Measurements from ENCODE around the gene TMEM170B.

The TMEM170B gene

GRCh38 chr6:11589261-11589660 is 51.7 kb downstream of the TMEM170B start:
- no peak overlapping the region for H3K4me3 Mint-ChIP-seq

DNA sequence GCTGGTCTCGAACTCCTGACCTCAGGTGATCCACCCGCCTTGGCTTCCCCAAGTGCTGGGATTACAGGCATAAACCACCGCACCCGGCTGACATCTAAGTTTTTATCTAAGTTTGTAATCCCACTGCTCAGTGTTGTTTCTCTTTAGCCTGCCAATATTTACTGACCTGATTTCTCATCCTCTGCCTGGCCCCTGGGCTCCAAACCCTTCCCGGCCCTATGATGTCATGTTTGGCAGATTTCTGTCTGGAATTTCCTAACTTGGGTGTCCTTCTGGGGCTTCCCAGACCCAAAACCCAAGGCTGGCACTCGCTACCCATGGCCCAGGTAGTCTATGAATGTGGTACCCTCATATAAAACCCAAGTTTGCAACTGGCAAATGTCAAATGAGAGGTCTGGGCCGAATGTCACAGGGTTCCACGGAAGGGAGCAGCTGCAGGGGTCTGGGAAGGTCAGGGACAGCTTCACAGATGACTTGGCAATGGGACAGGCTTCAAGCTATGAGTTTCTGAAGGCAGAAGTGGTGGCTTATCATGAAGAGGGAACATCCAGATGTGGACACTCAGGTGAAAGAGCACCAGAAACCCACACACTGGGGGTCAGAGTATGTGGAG is 54.9 kb downstream of the TMEM170B start:
- H3K9me3 Mint-ChIP-seq, result no peaks in the 10 kb centered on the region
- H3K36me3 Mint-ChIP-seq (ENCODE audit: low read depth), result no peaks in the 10 kb centered on the region
- H3K27me3 Mint-ChIP-seq, result peaks cover 6% of the 10 kb centered on the region
- no peak overlapping the region for H3K4me3 Mint-ChIP-seq
- no peak overlapping the region for H3K27ac Mint-ChIP-seq
- H3K4me1 Mint-ChIP-seq (ENCODE audit: low read depth), result no peaks in the 10 kb centered on the region

More at GRCh38 chr6:11589261-11589660, 51.7 kb downstream of the TMEM170B start:
- H3K36me3 Mint-ChIP-seq (ENCODE audit: low read depth), result no peaks in the 10 kb centered on the region
- no peaks in the 10 kb centered on the region for H3K9me3 Mint-ChIP-seq
- H3K27ac Mint-ChIP-seq, result no peak overlapping the region
- H3K27me3 Mint-ChIP-seq, result peaks cover 6% of the 10 kb centered on the region
- no peaks in the 10 kb centered on the region for H3K4me1 Mint-ChIP-seq (ENCODE audit: low read depth)

- Mint-ChIP-seq H3K27ac (no peak overlapping the region), H3K4me1 (ENCODE audit: low read depth) (no peaks in the 10 kb centered on the region), H3K36me3 (ENCODE audit: low read depth) (no peaks in the 10 kb centered on the region), H3K4me3 (no peak overlapping the region), H3K9me3 (no peaks in the 10 kb centered on the region), H3K27me3 (peaks cover 6% of the 10 kb centered on the region)
Observed at GRCh38 chr6:11593096-11593495, 55.5 kb downstream of the TMEM170B start.

- no peak overlapping the region for H3K4me3 Mint-ChIP-seq
- H3K4me1 Mint-ChIP-seq (ENCODE audit: low read depth), result no peaks in the 10 kb centered on the region
- H3K27ac Mint-ChIP-seq, result no peak overlapping the region
Observed at GRCh38 chr6:11595903-11596302, 58.4 kb downstream of the TMEM170B start.

GRCh38 chr6:11596640-11597237 is 59.2 kb downstream of the TMEM170B start:
- Mint-ChIP-seq H3K4me3 (no peak overlapping the region), H3K27me3 (peaks cover 6% of the 10 kb centered on the region), H3K27ac (no peak overlapping the region), H3K4me1 (ENCODE audit: low read depth) (no peaks in the 10 kb centered on the region), H3K9me3 (no peaks in the 10 kb centered on the region), H3K36me3 (ENCODE audit: low read depth) (no peaks in the 10 kb centered on the region)

More at GRCh38 chr6:11595903-11596302, 58.4 kb downstream of the TMEM170B start:
- Mint-ChIP-seq H3K27me3 (peaks cover 6% of the 10 kb centered on the region), H3K36me3 (ENCODE audit: low read depth) (no peaks in the 10 kb centered on the region), H3K9me3 (no peaks in the 10 kb centered on the region)

DNA sequence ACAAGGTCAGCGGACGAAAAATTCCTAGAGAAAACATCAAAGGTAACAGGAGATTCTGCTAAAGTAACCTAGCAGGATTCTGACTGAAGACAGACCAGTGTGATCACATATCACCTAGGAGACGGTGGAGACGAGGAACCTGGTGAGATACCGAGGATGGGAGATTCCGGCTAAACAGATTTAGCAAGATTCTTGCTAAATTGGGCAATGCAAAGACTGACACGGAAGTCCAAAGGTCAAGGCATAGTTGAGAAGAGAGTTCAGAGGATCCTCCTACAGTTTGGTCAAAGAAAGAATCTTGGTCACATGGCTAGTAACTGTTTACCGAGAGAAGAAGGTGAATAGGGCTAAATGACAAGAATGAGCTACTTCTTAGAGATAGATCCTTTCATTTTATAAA is 61.1 kb downstream of the TMEM170B start:
- no peak overlapping the region for H3K4me3 Mint-ChIP-seq
- no peaks in the 10 kb centered on the region for H3K36me3 Mint-ChIP-seq (ENCODE audit: low read depth)
- no peak overlapping the region for H3K27ac Mint-ChIP-seq
- H3K4me1 Mint-ChIP-seq (ENCODE audit: low read depth), result no peaks in the 10 kb centered on the region
- H3K27me3 Mint-ChIP-seq, result peaks cover 7% of the 10 kb centered on the region
- no peaks in the 10 kb centered on the region for H3K9me3 Mint-ChIP-seq

DNA sequence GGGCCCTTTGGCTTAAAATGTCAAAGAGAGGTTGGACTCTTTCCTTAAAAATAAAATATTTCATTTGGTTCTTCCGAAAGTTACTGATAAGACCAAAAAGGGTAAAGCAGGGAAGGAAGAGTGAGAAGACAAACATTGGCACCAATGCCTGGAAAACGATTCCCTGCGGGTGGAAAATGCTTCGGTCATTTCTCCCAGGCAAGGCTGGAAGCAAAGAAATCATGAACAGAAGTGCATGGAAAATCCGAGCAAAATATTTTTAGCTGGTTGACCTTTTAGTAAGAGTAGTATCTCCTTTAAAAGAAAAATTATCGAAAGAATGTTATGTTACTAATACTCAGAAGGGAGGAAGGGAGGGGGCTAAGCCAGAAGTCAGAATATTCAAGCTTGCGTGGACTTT is 62.7 kb downstream of the TMEM170B start:
- Mint-ChIP-seq H3K4me1 (ENCODE audit: low read depth) (no peaks in the 10 kb centered on the region), H3K9me3 (no peaks in the 10 kb centered on the region), H3K36me3 (ENCODE audit: low read depth) (no peaks in the 10 kb centered on the region), H3K27me3 (peaks cover 7% of the 10 kb centered on the region), H3K4me3 (no peak overlapping the region), H3K27ac (no peak overlapping the region)

DNA sequence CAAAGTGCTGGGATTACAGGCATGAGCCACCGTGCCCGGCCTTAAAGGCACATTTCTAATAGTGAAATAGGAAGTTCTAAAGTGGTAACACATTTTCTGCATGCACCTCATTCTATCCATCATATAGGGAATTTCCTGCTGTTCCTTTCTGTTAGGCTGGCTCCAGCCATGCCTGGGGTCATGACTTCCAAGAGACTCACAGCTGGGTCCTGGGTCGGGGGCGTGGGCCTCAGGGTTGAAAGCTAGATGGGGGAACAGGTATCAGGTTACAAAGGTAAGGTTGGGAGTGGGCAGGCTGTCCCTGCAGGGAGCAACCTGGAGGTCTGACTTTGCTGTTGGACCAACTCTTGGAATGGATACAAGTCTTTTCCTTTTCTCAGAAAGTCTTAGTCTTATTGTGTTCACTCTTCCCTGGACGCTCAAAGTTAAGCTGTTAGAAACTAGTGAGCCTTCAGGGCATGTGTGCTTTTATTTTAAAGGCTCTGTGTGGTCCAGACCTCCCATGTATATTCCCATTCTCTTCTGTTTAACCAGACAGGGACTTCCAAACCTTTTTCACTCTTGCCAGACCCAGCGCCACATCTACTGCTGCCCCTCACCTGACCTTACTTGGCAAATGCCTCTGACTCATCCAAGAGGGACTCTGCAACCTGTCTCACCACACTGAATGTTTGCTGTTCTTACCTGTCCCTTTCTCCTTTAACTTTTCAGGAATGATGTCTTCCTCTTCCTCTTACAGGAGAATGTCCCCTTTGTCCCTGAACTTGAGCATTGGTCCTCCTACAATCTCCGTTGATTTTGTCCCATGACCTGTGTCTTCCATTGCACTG is 64.4 kb downstream of the TMEM170B start:
- Mint-ChIP-seq H3K4me1 (ENCODE audit: low read depth) (no peaks in the 10 kb centered on the region), H3K9me3 (no peaks in the 10 kb centered on the region), H3K4me3 (no peak overlapping the region), H3K27ac (no peak overlapping the region), H3K36me3 (ENCODE audit: low read depth) (no peaks in the 10 kb centered on the region), H3K27me3 (peaks cover 11% of the 10 kb centered on the region)

GRCh38 chr6:11604215-11604614 is 66.7 kb downstream of the TMEM170B start:
- H3K9me3 Mint-ChIP-seq, result no peaks in the 10 kb centered on the region
- no peaks in the 10 kb centered on the region for H3K36me3 Mint-ChIP-seq (ENCODE audit: low read depth)
- H3K27ac Mint-ChIP-seq, result no peak overlapping the region
- H3K4me1 Mint-ChIP-seq (ENCODE audit: low read depth), result no peaks in the 10 kb centered on the region
- H3K27me3 Mint-ChIP-seq, result peaks cover 11% of the 10 kb centered on the region
- no peak overlapping the region for H3K4me3 Mint-ChIP-seq

GRCh38 chr6:11604836-11605506 is 67.4 kb downstream of the TMEM170B start:
- H3K4me3 Mint-ChIP-seq, result no peak overlapping the region
- no peaks in the 10 kb centered on the region for H3K36me3 Mint-ChIP-seq (ENCODE audit: low read depth)
- no peak overlapping the region for H3K27ac Mint-ChIP-seq
- H3K9me3 Mint-ChIP-seq, result no peaks in the 10 kb centered on the region
- H3K27me3 Mint-ChIP-seq, result peaks cover 14% of the 10 kb centered on the region
- H3K4me1 Mint-ChIP-seq (ENCODE audit: low read depth), result no peaks in the 10 kb centered on the region

GRCh38 chr6:11605507-11605905 is 68.0 kb downstream of the TMEM170B start:
- H3K36me3 Mint-ChIP-seq (ENCODE audit: low read depth), result no peaks in the 10 kb centered on the region
- H3K9me3 Mint-ChIP-seq, result no peaks in the 10 kb centered on the region
- peaks cover 14% of the 10 kb centered on the region for H3K27me3 Mint-ChIP-seq
- H3K4me1 Mint-ChIP-seq (ENCODE audit: low read depth), result no peaks in the 10 kb centered on the region
- H3K27ac Mint-ChIP-seq, result no peak overlapping the region
- no peak overlapping the region for H3K4me3 Mint-ChIP-seq

DNA sequence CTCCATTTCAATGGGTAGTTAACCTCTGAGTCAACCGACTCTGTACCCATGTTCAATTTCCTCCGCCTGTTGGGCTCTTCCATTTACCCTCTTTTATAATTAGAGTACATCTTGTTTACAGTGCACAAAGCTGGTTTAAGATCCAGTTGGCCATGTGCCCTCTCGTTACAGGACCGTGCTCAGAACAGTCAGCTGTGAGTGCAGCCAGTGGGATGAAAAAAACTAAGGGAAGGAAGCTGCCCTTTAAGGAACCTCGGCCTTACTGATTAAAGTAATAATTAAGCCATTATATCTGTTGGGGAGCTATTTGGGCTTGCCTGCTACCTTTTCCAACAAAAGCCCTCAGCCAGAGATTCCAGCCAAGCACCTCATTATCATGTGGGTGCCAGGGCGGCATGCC is 68.8 kb downstream of the TMEM170B start:
- Mint-ChIP-seq H3K36me3 (ENCODE audit: low read depth) (no peaks in the 10 kb centered on the region), H3K4me3 (no peak overlapping the region), H3K27ac (no peak overlapping the region), H3K9me3 (no peaks in the 10 kb centered on the region), H3K4me1 (ENCODE audit: low read depth) (no peaks in the 10 kb centered on the region), H3K27me3 (peaks cover 14% of the 10 kb centered on the region)

GRCh38 chr6:11607383-11607782 is 69.8 kb downstream of the TMEM170B start:
- no peaks in the 10 kb centered on the region for H3K36me3 Mint-ChIP-seq (ENCODE audit: low read depth)
- H3K27me3 Mint-ChIP-seq, result peaks cover 14% of the 10 kb centered on the region
- H3K9me3 Mint-ChIP-seq, result no peaks in the 10 kb centered on the region
- H3K4me3 Mint-ChIP-seq, result no peak overlapping the region
- H3K4me1 Mint-ChIP-seq (ENCODE audit: low read depth), result no peaks in the 10 kb centered on the region
- no peak overlapping the region for H3K27ac Mint-ChIP-seq

- Mint-ChIP-seq H3K27me3 (peaks cover 7% of the 10 kb centered on the region), H3K4me3 (no peak overlapping the region), H3K9me3 (no peaks in the 10 kb centered on the region), H3K4me1 (ENCODE audit: low read depth) (no peaks in the 10 kb centered on the region), H3K27ac (no peak overlapping the region), H3K36me3 (ENCODE audit: low read depth) (no peaks in the 10 kb centered on the region)
Observed at GRCh38 chr6:11608600-11609323, 71.2 kb downstream of the TMEM170B start.

Measured in stimulated activated naive CD8-positive, alpha-beta T cell treated with anti-CD3 and anti-CD28 coated beads, Interleukin-15, Interleukin-2, amounts not matched to agents 100 ng/mL and 50 ng/mL, for 24 hours (primary cell).